ENCODE measurements around the gene OR2A5.

DNA sequence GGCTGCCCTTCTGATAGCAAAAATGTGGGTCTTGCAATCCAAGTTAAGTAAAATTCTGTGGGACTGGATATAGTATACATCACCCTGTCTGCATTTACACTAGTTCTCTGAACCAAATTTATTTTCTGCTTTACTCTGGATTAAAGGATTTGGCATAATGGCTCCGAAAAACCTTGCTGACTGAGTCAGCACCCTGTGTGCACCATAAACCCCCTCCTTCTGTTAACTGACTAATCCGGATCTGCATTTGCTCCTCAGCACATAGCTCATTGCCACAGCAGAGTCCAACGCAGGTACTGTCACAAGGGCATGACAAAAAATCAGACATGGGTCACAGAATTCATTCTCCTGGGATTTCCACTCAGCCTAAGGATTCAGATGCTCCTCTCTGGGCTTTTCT lies 1.3 kb downstream of the OR2A5 start:
- TF ChIP-seq POLR2A (IDR thresholded peaks at IDR 0.05): no peak
- TF ChIP-seq, protein P1, sequence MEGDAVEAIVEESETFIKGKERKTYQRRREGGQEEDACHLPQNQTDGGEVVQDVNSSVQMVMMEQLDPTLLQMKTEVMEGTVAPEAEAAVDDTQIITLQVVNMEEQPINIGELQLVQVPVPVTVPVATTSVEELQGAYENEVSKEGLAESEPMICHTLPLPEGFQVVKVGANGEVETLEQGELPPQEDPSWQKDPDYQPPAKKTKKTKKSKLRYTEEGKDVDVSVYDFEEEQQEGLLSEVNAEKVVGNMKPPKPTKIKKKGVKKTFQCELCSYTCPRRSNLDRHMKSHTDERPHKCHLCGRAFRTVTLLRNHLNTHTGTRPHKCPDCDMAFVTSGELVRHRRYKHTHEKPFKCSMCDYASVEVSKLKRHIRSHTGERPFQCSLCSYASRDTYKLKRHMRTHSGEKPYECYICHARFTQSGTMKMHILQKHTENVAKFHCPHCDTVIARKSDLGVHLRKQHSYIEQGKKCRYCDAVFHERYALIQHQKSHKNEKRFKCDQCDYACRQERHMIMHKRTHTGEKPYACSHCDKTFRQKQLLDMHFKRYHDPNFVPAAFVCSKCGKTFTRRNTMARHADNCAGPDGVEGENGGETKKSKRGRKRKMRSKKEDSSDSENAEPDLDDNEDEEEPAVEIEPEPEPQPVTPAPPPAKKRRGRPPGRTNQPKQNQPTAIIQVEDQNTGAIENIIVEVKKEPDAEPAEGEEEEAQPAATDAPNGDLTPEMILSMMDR (IDR thresholded peaks at IDR 0.05): no peak

Data from tibial nerve (tissue), 3 donors.